GM18870 (cell line): ENCODE results near the gene MPP1.

ENCODE experiments used
- ATAC-seq: cut with Tn5 transposase; IDR thresholded peaks from one replicate; pipeline ENCODE4 v1.9.1; 2021; ENCODE audit warnings: moderate library complexity; ENCODE audit not compliant: unreplicated experiment

Gene MPP1

DNA sequence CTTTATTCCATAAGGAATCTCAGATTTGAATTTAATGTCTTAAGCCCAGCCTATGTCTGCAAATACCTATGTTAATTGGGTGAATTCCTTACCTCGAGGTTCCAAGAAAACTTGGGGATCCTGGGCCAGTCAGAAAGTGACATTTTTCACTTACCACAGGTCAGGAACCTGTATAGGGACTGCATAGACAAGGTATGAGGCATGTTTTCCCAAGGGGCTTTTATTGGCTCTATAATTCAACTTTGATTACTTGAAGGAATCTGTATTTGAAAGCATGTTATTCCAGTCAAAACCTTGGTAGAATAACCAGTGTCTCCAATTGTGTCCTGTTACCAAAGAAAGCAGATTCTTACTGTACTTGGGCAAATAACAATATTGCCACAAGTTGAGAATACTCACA is 8.5 kb upstream of the MPP1 start:
- ATAC-seq, result no peak

DNA sequence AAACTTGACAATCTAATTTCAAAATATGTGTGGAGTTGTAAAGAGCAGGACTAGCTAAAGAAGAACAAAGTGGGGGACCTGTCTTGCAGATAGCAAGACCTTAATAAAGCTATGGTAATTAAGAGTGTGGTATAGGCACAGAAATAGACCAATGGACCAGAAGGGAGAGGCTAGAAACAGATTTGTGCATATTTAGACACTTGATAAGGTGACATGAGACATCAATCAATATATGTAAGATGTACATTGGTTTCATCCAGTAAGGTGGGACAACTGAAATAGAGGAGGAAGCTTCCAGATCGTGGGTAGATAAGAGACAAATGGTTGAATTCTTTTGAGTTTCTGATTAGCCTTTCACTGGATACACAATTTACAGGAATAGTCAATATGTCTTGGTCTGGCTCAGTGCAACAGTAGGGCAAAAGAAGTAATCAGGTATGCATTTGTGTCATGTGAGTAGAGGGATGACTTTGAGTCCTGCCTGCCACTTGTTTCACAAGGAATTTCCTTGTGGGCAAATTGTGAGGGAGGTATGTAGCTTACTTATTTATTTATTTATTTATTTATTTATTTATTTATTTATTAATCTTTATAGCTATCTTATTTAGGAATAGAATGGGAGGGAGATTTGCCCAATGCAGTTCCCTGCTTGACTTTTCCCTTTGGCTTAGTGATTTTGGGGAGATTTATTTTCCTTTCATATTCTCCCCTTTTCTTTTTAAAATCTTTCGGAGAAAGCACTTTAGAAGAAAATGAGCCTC is 7.2 kb upstream of the MPP1 start:
- ATAC-seq, result no peak

DNA sequence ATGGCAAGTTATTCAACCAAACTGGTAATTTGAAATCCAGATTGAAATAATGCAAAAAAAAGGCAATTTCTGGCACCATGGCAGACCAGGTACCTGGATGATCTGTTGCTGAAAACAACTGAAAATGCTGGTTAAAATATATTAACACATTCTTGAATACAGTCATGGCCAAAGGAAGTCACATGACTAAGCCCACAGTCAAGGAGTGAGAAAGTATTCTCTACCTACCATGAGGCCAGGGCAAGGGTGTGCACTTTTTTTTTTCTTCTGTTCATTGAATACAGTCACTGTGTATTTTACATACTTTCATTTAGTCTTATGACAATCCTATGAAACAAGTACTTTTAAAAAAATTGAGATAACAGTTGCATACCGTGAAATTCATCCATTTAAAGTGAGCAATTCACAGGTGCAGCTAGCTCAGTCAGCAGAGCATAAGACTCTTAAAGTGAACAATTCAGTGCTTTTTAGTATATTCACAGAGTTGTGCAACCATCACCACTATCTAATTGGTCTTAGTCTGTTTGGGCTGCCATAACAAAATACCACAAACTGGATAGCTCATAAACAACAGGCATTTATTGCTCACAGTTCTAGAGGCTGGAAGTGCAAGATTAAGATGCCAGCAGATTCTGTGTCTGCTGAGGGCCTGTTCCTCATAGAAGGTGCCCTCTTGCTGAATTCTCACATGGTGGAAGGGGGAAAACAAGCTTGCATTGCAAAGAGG is 4.8 kb upstream of the MPP1 start:
- no peak for ATAC-seq

DNA sequence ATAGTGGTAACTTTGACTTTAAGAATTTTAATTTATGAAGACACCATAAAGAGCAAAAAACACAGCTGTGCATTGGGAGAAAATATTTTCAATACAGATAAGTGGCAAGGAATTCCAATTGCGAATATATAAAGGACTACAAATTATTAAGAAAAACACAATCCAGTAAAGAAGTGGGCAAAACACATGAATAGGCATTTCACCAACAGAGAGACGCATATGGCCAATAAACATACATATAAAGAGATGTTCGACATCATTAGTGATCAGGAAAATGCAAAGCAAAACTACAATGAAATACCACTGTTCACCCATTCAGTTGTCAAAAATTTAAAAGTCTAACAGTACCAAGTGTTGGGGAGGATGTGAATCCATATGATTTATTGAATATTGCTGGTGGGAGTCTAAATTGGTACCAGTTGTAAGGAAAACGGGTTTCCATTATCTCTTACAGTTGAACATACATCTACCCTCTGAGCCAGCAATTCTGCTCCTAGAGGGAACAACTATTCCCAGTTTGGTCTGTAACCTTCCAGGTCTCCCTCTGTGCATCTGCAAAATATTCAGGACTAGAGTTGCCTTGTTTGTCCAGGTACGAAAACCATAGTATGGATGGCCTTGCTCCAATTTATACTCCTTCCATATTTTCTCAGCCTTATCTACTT is 1.7 kb upstream of the MPP1 start:
- ATAC-seq, result no peak

DNA sequence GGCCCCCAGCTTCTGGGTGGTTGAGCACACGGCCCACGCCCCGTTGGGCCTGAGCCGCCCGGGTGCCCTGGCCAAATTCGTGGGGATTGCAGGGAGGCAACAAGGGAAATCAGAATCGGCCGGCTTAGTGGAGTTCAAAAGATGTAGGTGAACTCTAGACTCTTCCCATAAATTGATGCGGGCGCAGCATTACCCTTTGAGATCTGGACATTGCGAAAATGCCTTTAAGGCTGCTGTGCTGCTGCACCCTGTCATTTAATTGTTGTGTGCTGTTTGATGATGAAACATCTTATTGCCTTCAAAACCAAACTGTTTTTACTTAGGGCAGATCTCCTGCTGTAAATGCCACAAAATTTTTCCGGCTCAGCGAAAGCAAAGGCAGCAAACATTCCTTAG is 409 bp upstream of the MPP1 start:
- ATAC-seq, result peak; percentile 14

DNA sequence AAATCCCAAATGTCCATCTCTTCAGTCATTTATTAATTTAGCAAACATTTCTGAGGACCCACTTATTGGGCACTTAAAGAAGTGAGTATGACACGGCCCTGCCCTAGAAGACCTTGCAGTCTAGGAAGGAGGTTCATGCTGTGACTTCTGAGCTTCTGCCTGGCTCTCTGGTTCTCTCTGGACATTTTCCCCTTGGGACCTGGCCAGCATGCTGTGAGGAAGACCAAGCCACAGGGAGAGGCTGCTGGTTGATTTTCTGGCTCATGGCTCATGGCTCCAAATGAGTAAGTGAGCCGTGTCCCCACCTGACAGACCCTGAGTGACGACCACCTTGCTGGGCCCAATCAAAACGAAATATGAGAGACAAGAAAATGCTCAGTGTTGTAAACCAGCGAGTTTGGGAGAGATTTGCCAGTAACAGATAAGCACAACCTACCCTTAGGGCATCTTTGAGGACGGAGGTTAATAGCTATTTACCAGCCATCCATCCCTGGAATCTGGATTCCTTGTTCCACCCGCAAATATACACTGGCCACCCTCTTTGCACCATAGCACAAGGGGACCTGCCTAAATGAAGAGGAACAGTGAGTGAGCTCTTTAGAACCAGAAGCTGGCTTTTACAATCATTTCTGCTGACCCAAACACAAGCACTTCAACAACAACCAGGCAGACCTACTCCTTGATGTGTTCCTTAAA is 876 bp downstream of the MPP1 start:
- no peak for ATAC-seq

DNA sequence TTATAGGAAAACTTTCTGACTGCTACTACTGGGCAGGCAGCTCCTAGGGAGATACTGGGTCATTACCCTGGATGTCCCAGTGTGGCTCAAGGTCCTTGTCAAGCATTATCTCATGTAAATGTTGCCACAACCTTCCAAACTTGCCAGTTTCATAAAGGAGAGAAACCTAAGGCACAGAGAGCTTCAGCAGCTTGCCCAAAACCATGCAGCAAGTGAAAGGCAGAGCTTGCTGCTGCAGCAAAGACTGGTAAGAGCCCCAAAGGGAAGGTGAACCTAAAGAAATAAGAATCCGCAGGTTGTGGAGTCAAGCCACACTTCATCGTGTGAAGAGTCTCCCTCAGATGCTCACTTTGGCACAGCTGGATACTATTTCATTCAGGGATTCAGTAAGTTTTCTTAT is 2.3 kb downstream of the MPP1 start:
- no peak for ATAC-seq

DNA sequence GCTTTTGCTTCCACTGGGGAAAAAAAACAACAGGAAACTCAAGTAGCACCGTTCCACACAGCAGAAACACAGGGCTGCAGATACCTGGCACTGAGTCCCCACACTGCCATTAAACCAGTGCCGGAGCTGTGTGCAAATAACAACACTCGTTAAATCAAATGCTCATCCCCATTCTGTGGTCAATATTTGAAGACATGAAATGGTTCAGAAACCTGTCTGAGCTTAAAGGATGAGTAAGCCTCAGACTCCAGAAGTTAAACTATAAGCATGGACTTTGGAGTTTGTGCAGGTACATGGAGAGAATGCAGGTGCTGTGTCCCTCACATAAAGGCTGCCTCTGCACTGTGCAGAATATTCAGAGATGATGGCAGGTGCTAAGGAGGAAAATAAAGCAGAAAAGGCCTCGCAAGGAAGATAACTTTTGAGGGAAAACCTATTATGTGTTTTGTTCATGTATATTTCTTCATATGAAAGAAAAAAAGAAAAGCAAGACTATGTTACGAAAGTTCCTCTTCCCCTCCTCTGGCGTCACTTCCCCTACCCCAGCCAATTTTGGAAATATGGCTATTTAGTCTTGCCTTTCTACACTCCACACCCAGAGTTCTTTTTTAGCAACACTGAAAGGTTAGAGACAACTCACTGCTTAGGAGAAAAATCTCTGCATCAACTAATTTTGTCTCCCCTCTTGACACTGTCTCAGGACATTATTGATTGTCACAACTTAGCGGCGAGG is 4.6 kb downstream of the MPP1 start:
- ATAC-seq, result no peak

DNA sequence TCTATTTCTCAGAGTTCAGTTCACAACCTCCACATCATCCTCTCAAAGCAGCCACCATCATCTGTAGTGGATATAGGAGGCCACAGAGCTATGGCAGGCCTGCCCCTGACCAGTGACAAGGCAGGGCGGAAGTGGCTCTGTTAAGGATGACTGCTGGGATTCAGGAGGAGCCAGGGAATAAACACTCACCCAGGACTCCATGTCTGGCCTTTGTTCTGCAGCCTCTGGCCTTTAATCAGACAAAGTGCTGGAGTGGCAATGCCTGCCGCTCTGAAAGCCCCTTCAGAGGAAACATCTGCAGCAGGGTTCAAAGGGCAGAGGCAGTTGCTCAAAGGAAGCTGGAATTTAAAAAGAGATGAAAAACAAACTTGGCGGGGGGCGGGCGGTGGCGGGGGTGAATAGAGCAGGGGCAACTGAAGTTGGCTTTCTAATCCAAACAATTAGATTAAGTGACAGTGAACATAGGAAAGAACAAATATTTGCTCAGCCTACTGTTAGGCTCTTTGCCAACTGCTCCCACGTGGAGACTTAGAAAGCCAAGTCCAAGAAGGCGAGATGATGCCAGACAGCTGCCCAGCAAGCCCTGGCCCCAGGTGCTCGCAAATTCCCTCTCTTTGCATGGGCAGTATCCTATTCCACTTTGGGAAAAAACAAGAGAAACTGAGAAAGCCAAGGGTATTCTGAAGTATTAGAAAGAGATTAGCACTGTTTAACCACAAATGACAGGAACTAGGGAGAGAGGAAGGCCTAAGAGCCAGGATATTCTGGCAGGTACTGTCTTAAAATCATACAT is 5.5 kb downstream of the MPP1 start:
- ATAC-seq, result no peak

DNA sequence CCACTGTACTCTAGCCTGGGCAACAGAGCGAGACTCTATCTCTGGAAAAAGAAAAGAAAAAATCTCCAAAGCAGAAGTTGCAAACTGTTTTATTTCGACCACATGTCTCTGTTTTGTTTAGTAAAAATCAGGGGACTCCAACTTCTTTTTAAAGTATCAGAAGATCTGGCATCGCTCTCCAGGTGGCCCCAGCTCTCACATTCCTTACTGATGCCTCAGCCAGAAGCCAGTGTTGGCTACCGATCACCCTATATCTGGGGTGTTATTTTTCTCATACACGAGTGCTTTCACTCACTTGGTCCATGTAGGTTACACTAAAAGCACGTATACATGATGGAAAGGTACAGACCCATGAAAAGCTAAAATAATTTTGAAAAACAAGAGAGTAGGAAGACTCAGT is 8.3 kb downstream of the MPP1 start:
- no peak for ATAC-seq

DNA sequence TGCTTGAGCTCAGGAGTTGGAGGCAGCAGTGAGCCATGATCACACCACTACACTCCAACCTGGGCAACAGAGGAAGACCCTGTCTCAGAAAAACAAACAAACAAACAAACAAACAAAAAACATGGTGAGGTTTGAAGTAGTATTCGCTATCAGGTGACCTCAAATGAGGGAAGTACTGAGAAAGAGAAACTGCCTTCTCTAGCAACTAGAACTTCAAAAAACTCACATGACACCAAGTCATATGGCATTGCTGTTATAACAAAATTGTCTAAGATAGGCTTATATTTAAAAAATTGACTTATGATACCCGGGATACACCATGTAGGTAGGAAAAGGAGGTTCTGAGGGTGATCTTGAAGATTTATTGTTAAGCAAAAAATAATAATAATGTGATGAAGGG is 10.3 kb downstream of the MPP1 start:
- ATAC-seq, result no peak

DNA sequence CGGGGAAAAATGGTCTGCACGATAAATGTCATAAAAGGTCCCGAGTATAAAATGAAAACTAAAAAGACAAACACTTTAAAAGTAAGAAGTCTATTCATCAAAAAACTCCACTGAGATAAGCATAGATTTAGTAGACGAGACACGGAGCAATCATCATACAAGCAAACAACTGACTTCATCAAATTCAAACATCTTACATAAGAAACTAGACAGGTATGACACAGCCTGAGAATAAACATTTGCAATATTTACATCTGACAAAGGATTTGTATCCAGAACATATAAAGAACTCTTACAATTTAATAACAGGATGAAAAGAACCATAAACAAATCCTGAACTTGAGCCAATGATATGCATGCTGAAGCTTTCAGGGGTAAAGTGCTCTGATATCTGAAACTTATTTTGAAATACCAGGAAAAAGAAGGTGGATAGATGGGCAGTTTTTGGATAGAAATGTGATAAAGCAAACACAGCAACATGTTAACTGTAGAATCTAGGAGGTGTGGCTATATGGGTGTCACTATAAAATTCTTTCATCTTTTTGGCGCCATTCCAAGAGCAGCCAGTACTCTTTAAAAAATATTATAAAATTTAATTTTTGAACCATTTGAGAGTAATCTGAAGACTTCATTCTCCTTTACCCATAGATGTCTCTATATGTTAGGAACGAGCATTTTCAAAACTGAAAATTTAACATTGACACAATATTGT is 12.0 kb downstream of the MPP1 start:
- ATAC-seq, result no peak

DNA sequence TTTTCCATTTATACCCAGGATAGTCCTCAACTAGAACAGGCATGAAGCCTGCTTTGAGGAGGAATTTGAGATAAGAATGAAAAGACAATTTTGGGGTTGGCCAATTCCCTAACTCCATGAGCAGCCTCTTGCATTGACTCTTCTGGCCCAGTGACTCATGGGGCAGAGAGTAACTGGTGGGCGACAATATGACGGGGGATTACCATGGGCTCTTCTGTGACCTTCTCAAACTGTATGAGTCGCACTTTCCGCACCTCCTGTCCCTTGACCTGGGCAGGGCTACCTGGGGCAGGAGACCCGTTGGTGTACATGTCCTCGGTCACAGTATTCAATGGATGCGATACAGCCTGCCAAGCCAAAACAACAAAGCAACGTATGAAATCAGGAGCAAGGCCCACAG is 13.3 kb downstream of the MPP1 start:
- ATAC-seq, result no peak

DNA sequence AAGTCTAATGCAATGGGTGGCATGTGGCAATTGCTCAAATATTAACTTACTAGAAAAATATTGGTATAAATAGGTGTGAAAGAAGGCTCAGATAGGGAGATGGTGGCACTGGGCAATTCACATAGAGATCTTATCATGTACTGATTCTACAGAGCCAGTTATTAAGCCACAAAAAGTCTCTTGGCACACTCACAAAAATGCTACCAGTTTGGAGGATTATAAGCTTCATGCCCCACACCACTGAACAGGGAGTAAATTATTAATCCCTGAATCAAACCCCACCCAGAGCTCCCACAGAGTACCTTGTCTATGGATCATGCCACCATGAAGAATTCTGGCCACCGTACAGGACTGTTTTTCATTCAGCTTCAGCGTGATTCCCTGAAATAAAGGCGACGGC is 13.8 kb downstream of the MPP1 start:
- no peak for ATAC-seq

DNA sequence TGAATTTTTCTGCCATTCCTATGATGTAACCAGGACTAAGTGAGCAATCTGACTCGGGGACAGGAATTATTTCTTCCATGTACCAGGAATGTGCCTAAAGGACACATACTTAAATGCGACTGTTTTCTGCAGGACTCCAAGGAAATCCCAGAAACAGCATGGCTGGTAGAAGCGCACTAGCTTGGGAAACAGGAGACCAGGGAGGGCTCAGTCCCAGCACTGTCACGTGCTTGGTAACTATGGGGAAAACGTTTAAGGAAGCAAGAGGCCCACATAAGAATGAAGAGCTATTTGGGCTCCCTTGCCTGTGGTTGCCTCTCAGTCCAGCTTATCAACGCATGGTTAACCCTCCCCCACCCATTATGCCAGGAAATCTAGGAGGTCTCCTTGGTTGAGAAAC is 19.6 kb downstream of the MPP1 start:
- ATAC-seq, result no peak

DNA sequence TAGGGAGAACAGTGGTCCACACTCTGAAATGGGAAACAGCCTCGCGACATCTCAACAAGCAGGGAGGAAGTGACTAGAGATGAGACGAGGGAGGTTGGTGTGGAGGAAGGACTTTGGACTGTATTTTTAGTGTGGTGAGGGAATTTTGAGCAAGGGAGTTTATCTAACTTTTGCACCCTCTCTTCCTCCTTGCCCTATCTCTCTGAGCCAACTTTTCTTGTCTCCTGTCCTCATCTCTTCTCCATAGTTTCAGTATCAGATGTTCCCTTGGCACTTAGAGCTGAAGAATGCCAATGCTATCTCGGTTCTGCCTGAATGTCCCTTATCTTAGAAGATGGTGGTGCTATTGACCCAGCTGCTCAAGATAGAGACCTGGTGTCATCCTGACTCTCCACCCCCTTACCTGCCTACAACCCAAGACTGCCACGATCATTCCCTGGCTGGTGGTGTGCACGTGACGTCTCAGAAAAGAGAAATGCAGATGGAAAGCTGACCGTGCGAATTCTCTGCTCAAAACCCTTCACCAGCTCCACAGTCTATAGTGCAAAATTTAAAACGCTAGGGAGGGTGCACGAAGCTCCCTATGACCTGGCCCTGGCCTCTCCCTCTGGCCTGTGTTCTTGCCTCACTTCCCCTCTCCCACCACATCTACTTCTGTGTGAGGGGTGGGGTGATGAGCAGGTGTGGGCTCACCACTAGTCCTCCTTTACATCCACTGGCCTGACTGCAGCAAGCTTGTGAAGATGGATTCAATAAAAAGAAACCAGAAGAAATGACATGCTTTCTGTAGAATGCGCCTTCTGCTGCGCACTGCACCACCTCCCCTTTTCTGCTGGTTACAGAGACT is 20.9 kb downstream of the MPP1 start:
- no peak for ATAC-seq

DNA sequence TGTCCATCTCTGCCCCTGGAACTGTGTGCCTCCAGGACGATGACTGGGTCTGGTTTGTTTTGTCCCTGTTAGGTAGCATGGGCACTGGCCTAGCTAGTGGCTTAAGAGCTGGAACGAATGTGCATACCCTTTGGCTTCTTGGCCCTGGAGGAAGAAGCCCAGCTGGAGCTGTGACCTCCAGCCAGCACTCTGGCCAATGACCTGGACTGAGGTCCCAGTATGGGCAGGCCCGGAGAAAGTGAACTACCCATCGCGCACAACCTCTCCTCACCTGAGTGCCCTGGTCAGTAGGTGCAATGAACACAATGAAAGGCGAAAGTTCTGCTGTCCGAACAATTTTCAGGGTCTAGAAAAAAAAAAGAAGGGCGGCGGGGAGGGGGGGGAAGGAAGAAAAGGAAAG is 24.3 kb downstream of the MPP1 start:
- ATAC-seq, result no peak

DNA sequence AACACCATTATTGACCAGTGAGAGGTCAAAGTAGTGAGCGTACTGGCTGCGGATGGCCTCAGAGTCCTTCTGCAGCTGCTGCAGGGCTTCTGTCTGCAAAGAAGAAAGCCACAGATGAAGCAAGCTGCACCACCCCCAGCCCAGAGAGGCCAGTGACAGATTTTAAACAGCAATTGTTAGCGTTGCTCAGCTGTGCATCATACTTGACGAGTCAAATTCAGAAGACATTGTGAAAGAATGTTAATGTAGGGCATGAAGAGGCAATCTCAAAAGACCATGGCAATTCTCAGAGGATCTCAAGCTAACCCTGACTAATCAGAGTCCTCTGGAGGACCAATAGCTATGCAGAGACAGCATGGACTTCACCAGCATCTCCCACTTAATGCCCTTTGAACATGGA is 26.0 kb downstream of the MPP1 start:
- no peak for ATAC-seq

DNA sequence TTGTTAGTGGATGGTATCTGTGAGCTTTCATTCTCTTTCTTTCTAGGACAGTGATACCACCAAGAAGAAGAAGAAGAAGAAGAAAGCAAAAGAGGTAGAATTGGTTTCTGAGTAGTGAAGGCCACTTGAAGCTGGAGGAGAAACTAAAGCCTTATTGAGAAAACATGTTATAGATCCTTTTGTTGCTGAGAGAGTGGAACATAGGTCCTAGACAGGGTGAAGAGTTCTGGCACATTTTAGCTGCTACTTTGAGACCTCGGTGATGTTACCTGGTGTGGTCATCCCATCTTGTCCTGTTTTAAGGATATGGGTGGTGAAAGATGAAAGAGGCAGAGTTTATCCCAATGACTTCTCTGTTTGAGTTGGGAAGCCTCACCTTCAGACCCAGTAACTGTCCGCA is 28.5 kb downstream of the MPP1 start:
- ATAC-seq, result no peak
